Ascending aorta (tissue), 2 donors: ENCODE results near the gene NDRG2. TPM values are rescaled to one million over a fixed set of nuclear protein-coding genes. Genes with fewer than 3 reads are reported as not detected.

ENCODE experiments used
- DNase-seq, 2 donors: peaks; one replicate each; pipeline ENCODE4 v3.0.0-alpha.2; 2019; ENCODE audit warnings: low spot score in 2 of 2
- H3K27ac ChIP-seq, 2 donors: fragments of 200-600 bp; sonication (generic); one replicate each; pipeline ENCODE4 v1.5.1; 2016 to 2017; ENCODE audit warnings: mild to moderate bottlenecking in 1 of 2
- H3K27me3 ChIP-seq: fragments of 200-600 bp; sonication (generic); one replicate; pipeline ENCODE4 v1.5.1; 2017
- H3K36me3 ChIP-seq, 2 donors: fragments of 200-600 bp; sonication (generic); one replicate each; pipeline ENCODE4 v1.5.1; 2016
- H3K4me1 ChIP-seq, 2 donors: fragments of 200-600 bp; sonication (generic); one replicate each; pipeline ENCODE4 v1.5.1; 2016 to 2017; ENCODE audit warnings: mild to moderate bottlenecking in 1 of 2
- H3K4me3 ChIP-seq, 2 donors: fragments of 200-600 bp; sonication (generic); one replicate each; pipeline ENCODE4 v1.5.1; 2016 to 2017; ENCODE audit warnings: mild to moderate bottlenecking in 1 of 2
- H3K9me3 ChIP-seq, 2 donors: fragments of 200-600 bp; sonication (generic); one replicate each; pipeline ENCODE4 v1.5.1; 2016
- CTCF ChIP-seq, 3 experiments: fragments of 200-600 bp in 2 of 3; fragments of 450-650 bp in 1 of 3; sonication (generic) in 2 of 3; IDR thresholded peaks; one replicate each; pipeline ENCODE4 v1.5.1; 2016 to 2019; ENCODE audit warnings: antibody characterized with exemption in 3 of 3, mild to moderate bottlenecking in 1 of 3, moderate library complexity in 1 of 3
- intact Hi-C: fragments of 100-400 bp; cut with DNase I; formaldehyde crosslinking; loops from one replicate; pipeline ENCODE4 v1.15.1; 2023
- total RNA-seq: library from RNA; depleted of rRNA; stranded (reverse); fragments of >200 nt; gene quantifications from one replicate; pipeline ENCODE4 v1.1.0, GENCODE V29; 2016

NDRG2 gene
- total RNA-seq, 1 donor from 2014 or later: 216 TPM

GRCh38 chr14:21048638-21049037 lies 23.8 kb upstream of the NDRG2 start:
- Histone ChIP-seq H3K4me3 (no peak overlapping the region), H3K4me1 (no peaks in the 10 kb centered on the region), H3K27ac (no peak overlapping the region), H3K27me3 (no peaks in the 10 kb centered on the region), H3K9me3 (no peaks in the 10 kb centered on the region), H3K36me3 (no peaks in the 10 kb centered on the region)
- intact Hi-C loops: no loop called here
- no peak for DNase-seq
- no peak for TF ChIP-seq CTCF (IDR thresholded peaks at IDR 0.05)

- Histone ChIP-seq H3K27ac (no peak overlapping the region), H3K27me3 (no peaks in the 10 kb centered on the region), H3K4me1 (no peaks in the 10 kb centered on the region), H3K4me3 (no peak overlapping the region), H3K36me3 (no peaks in the 10 kb centered on the region), H3K9me3 (no peaks in the 10 kb centered on the region)
- intact Hi-C loops: no loop called here
- TF ChIP-seq CTCF (IDR thresholded peaks at IDR 0.05): no peak
- DNase-seq: no peak
Measured at GRCh38 chr14:21047378-21047781, 22.5 kb upstream of the NDRG2 start.

- H3K27ac ChIP-seq: no peak overlapping the region
- H3K36me3 ChIP-seq: no peaks in the 10 kb centered on the region
- no peaks in the 10 kb centered on the region for H3K9me3 ChIP-seq
- no peak overlapping the region for H3K4me3 ChIP-seq
- H3K27me3 ChIP-seq: no peaks in the 10 kb centered on the region
- intact Hi-C loops: loop anchor here (5.0 kb wide), 1 partner anchor 187 kb away; no protein-coding TSS in a partner anchor
- no peak for TF ChIP-seq CTCF (IDR thresholded peaks at IDR 0.05)
- peaks cover 5 to 8% of the 10 kb centered on the region in 2 donors for H3K4me1 ChIP-seq
- no peak for DNase-seq
Measured at GRCh38 chr14:21043974-21044618, 19.2 kb upstream of the NDRG2 start.

- Histone ChIP-seq H3K27ac (no peak overlapping the region), H3K4me1 (peaks cover 5 to 14% of the 10 kb centered on the region in 2 donors), H3K4me3 (no peak overlapping the region), H3K27me3 (no peaks in the 10 kb centered on the region), H3K9me3 (no peaks in the 10 kb centered on the region), H3K36me3 (no peaks in the 10 kb centered on the region)
- no peak for TF ChIP-seq CTCF (IDR thresholded peaks at IDR 0.05)
- intact Hi-C loops: loop anchor here (5.0 kb wide), 1 partner anchor 186 kb away; no protein-coding TSS in a partner anchor
- no peak for DNase-seq
Measured at GRCh38 chr14:21043387-21043973, 18.6 kb upstream of the NDRG2 start.

GRCh38 chr14:21042918-21043317 lies 18.1 kb upstream of the NDRG2 start:
- Histone ChIP-seq H3K4me1 (peaks cover 5 to 16% of the 10 kb centered on the region in 2 donors), H3K36me3 (no peaks in the 10 kb centered on the region), H3K27ac (no peak overlapping the region), H3K4me3 (no peak overlapping the region), H3K9me3 (no peaks in the 10 kb centered on the region), H3K27me3 (no peaks in the 10 kb centered on the region)
- intact Hi-C loops: loop anchor here (5.0 kb wide), 1 partner anchor 186 kb away; no protein-coding TSS in a partner anchor
- DNase-seq: no peak
- no peak for TF ChIP-seq CTCF (IDR thresholded peaks at IDR 0.05)
